Activated T-cell treated with anti-CD3 and anti-CD28 coated beads for 4 hours (primary cell): ENCODE data around the gene MYBBP1A.
"Not testable (repeated sequence)": the region's sequence is repeated elsewhere in the genome, so short reads cannot be mapped to it uniquely, and the experiment has no call there.

Source experiments
- DNase-seq: peaks from one replicate; pipeline ENCODE4 v3.0.0-alpha.2; 2020

MYBBP1A gene

DNA sequence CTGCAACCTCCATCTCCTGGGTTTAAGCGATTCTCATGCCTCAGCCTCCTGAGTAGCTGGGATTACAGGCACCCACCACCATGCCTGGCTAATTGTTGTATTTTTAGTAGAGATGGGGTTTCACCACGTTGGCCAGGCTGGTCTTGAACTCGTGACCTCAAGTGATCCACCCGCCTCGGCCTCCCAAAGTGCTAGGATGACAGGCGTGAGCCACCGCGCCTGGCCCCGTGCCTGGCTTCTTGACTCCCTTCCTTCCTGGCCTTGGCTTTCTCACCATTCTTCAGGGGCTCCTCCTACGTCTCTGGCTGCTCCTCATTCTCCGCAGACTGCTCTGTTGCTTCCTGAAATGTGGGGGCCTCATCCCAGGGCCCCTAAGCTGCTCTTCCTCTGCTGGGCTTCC, 34.9 kb upstream of the MYBBP1A start:
- DNase-seq = not testable (repeated sequence)

DNA sequence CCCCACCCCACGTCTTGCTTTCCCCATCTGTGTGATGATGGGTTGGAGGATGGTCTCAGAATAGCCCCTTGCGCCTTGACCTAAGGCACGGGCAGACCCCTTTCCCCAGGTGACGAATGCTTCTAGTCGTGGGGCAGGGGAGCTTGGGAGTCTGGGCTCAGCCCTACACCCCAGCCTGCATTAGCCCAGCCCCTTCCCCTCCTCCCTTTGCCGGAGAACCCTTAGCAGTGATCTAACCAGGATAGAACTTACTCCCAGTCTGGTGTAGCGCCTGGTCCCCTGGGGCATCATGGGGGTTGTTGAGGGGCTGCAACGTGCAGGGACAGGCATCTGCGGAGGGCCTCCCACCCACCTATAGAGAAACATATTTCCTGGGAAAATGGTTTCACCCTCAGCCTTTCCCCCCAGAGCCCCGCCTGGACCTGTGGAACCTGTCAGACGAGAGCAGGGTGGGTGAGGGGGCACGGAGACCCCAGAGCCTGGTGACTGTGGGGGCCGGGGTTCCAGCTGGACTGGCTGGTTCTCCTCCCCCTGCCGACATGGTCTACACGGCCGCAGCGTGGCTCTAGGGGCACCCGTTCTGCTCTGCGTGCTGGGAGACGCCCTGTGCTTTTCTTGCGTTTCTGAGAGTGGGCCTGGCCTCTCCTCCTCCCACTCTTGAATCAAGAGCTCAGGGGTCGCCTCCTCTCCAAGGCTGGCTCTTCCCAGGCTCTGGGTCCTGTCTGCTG, 33.9 kb upstream of the MYBBP1A start:
- no peak for DNase-seq

DNA sequence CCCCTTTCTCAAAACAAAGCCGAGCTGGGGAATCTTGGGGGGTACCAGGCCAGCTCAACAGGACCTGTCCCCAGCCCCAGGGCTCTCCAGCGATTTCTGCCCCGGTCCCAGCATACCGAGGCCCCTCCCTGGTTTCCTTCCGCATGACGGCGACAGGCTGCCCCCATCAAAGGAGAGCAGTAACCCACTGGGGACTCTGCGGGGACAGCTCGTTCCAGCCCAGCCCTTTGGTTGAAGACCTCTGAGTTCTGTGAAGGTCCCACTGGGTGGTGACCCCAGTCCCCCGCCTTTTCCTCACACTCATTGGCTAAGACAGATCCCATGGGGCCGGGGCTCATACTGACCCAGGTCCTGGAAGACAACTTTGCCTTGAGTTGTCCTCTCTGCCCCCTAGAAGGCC, 33.2 kb upstream of the MYBBP1A start:
- DNase-seq = no peak

DNA sequence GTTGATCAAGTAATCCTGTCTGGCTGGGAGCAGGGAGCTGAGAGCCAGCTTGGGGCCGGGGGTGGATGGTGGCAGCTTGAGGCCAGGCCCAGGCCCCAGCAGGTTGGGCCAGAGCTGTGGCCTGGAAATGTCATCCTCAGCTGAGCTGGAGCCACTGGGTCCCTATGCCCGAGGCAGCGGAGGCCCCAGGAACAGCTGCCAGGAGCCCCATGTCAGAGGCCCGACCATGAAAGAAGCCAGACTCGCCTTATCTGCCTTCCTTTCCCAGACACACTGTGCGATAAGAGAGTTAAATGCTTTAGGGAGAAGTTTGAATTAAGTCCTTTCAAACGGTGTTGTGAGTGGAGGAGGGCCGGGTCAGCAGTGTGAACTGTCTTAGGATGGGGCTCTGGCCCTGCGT, 32.6 kb upstream of the MYBBP1A start:
- no peak for DNase-seq

DNA sequence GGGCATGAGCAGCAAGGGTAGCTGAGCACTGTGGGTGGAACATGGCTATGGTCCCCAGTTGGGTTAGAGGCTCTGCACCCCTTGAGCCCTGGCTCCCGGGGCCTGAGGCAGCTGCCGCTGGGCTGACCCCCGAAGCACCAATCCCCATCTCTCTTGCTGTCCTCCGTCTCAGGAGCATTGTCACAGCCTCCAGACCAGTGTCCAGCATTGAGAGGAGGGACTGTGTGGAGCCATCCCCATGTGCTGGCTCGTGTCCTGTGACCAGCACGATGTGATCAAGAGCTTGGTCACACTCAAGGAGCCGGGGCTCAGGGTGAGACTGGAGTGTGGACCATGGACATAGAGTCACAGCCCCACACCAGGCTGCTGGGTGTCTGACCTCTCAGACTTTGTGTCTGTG, 32.0 kb upstream of the MYBBP1A start:
- DNase-seq = no peak

DNA sequence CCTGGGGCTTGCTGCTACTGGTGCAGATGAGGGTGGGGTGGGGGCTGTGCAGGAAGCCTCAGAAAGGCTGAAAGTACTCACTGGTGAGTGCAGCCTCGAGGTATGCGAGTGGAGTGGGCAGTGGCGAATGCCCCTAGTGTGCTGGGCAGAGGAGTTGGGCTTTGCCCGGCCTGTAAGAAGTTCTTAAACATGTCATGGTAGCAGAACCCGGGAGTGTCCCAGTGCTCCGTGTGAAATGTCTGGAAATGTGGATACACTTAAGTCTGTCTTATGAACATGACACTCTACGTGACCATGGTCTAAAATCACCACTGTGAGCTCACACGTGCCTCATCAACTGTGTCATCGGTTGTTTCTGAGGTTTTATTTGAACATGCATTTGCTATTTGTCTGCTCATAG, 30.9 kb upstream of the MYBBP1A start:
- no peak for DNase-seq

DNA sequence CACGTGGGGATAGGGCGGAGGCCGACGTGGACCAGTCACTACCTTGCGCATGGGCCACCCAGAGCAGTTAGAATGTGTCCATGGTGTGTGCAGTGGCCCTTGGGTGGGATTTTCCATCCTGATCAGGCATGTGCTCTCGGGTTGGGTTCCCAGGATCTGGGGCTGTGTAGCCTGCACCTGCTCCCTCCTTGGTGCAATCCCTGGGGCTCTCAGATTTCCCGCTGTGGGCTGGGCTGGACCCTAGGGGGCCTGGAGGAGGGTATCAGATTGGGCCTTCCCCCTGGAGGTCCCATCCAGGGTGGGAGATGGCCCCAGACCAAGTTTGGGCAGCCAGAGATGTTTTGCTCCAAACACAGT, 30.4 kb upstream of the MYBBP1A start:
- no peak for DNase-seq

DNA sequence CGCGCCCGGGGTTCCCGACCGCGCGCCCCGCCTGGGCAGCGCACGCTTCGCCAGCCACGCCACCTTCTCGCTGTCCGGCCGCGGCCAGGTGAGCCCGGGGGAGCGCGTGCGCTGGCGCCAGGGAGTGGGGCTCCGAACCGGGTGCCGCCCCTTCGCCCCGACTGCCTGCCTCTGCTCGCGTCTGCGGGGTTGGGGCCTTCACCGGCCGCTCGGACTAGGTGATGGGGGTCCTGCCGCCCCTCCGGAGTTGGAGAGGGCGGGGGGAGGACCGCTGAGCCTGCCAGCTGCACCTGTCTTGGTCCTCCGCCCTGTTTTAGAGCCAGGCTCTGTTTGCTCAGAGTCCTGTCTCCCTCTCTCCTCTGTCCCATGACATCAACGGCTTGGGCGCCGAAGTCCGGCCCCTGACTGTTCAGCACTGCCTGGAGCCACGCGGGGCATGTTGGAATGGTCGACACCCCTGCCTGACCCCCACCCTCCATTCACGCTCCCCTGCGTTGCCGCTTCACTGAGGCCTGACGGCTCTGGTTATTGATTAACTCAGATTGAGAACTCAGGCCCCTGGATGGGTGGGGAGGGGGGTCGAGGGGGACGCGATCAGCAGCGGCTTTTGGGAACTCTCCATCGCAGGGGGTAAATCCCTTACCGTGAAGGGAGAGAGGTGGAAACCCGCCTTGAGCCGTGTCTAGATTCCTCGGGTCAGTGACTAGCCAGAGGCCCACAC, 29.9 kb upstream of the MYBBP1A start:
- DNase-seq = no peak

DNA sequence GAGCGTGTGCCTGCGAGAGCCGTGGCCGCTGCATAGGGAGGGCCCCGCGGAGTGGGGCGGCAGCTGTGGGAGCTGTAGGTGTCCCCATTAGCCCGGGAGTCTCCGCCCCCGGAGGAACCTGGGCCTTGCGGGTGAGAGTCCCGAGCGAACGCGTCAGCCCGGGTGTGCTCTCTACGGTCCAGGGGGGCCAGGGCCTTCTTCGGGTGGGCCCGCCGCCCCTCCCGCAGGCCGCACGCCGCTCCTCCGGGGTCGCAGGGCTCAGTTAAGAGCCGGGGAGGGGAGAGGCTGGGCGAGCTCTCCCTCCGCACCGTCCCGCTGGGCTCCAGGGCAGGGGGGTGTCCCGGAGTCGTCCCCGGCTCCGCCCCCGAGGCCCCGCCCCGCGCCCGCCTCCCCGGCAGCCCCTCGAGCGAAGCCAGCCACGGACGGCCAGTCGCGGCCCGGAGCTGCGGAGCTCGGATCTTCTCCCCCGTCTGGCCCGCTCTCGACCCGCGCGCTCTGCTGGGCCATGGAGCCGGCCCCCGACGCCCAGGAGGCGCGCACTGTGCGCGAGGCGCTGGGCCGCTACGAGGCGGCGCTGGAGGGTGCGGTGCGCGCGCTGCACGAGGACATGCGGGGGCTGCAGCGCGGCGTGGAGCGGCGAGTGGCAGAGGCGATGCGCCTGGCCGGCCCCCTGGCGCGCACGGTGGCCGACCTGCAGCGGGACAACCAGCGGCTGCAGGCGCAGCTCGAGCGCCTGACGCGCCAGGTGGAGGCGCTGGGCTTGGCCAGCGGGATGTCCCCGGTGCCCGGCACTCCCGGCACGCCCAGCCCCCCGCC, 29.1 kb upstream of the MYBBP1A start, which contains the start of gene SMTNL2:
TSS of gene SMTNL2 (plus strand) at position 429 of the 816 bp plus-strand sequence. CDS start at position 506, 77 bp downstream.
- no peak for DNase-seq

DNA sequence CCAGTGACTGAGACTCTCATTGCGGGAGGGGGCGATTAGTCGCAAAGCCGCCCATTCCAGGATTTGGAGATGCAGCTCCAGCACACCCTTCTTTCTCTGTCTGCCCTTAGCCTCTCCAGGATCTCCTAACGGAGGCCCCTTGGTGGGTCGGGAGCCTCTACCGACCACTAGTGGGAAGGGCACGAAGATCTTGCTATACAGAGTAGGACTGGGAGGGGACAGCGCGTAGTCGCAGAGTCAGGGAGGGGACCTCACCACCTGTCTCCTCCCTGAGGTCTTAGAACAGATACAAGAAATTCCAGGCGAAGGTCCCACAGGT, 28.6 kb upstream of the MYBBP1A start:
- no peak for DNase-seq

DNA sequence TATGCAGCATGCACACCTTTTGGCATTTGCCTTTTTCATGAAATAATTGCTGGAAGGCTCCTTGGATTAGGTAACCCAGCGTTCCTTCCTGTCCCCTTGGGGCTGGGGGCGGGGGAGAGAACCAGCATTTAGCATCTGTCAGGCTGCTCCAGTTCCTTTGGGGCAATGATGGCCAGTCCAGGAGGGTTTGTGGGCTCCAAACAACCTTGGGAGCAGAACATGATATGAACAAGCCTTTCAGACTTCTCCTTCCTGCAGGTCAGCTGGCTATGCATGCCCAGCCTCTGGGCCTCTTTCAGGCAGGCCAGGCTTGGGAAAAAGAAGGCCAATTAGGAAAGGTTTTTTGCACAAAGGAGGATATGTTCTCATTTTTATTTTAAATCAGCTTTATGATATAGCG, 28.0 kb upstream of the MYBBP1A start:
- no peak for DNase-seq

DNA sequence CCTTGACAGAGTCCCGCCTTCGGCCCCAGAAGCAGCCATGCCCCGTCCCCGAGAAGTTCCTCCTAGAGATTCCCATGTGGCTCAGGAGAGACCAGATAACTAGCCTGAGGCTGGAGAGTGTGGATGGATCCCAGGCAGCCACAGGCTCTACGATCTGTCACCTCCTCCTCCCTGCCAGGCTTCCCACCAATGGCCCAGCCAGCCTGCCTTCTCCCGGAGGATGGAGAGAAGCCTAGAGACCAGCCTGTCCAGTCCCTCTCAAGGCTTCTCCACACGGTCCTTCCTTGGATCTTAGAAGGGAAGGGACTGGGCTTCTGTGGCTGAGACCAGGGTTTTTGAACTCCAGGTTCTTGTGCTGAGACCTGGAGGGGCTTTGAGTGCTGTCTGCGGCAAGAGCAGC, 27.5 kb upstream of the MYBBP1A start:
- no peak for DNase-seq

DNA sequence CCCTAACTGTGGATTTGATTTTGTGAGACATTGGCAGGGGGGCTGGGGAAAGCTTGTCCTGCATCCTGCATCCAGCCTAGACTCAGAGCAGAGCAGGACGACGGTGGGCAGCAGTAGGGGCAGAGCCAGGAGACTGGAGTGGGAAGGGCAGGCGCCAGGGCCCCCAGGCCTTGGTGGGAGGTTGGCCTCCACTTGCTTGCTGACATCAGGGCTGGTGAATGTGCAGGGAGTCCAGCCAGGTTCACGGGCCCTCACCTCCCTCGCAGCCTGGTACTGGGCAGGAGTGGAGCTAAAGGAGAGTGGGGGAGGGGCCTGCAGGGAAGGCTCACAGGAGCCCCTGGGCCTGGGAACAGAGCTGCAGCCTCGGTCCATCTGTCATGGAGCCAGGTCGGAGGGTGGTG, 26.9 kb upstream of the MYBBP1A start:
- no peak for DNase-seq

DNA sequence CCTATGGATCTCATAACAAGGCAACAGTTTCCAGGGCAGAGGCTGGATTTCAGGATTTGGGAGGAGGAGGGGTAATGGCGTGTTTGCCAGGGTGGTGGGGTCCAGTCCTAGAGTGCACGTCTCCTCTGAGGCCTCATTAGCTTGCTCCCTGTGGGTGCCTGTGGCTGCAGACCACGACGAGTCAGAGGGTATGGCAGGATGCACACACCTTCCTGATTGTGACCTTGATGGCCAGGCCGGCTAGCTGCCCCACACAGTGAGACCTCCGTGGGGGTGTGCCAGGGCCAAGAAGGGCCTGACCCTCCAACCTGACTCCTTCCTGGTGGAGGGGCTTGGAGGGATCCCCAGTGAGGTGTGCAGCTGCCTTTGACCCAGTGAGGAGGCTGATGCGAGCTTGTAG, 25.1 kb upstream of the MYBBP1A start:
- no peak for DNase-seq

DNA sequence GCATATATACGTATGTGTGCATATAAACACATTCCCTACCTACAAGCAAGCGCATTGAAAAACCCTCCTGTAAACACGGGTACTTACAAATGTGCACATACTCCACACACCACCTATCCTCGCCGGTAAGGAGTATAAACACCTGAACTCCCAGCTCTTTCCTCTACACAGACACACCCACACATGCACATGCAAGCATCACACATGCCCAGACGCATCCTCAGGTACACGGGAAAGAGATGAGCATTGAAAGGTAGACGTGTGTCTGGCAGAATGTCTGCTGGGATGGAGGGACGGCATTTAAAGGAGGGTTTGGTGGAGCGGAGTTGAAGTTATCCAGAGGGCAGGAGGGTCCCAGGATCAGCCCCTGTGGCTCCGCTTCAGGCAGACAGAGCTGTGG, 24.5 kb upstream of the MYBBP1A start:
- no peak for DNase-seq

DNA sequence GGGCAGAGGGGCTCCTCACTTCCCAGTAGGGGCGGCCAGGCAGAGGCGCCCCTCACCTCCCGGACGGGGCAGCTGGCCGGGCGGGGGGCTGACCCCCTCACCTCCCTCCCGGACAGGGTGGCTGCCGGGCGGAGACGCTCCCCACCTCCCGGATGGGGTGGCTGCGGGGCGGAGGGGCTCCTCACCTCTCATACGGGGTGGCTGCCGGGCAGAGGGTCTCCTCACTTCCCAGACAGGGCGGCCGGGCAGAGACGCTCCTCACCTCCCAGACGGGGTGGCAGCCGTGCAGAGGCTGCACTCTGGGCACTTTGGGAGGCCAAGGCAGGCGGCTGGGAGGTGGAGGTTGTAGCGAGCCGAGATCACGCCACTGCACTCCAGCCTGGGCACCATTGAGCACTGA, 23.2 kb upstream of the MYBBP1A start:
- not testable (repeated sequence) for DNase-seq

DNA sequence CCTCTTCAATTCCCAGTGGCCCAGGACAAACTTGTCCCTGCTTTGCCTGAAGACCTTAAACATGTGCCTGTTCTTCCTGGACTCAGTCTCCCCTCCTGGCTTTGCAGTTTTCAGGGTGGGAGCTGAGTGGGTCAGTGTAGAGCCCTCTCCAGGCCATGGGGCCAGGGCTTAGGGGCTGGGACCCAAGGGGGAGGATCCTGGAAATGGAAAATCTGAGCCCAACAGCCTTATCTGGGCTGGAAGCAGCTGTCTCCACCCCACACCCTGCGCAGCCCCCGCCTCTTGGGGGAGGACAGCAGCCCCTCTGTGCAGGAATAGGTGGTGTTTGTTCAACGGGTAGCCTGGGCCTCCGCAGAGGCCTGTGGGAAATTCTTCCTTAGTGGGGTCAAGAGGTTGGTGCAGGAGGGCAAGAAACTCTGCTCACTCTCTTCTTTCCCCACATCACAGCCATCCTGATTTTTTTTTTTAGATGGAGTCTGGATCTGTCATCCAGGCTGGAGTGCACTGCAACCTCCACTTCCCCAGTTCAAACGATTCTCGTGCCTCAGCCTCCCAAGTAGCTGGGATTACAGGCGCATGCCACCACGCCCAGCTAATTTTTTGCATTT, 22.3 kb upstream of the MYBBP1A start:
- DNase-seq = no peak

DNA sequence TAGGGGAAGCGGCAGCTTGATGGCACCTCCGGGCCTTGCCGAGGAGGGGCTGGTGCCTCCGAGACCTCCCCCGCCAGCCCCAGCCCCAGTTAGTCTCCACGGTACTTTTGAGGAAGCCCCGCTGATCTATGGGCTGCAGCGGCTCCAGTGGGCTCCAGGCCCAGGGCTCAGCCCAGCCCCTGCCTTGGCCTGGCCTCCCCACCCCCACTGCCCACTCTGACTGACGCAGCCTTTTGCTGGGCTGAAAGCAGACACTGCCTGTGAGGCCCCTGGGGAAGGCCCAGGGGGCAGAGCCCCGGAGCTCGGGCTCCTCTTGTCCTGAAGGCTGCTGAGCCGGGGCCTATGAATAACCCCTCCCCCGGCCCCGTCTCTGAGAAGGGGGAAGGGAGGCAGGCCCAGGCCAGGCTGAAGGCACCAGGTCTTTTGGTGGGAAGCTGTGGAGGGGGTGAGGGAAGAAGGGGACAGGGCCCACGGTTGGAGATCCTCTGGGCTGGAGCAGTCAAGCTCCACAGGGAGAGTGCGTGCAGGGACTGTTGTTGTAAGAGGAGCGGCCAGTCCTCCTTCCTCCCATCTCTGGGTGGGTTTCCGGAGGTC, 21.6 kb upstream of the MYBBP1A start:
- DNase-seq = no peak

DNA sequence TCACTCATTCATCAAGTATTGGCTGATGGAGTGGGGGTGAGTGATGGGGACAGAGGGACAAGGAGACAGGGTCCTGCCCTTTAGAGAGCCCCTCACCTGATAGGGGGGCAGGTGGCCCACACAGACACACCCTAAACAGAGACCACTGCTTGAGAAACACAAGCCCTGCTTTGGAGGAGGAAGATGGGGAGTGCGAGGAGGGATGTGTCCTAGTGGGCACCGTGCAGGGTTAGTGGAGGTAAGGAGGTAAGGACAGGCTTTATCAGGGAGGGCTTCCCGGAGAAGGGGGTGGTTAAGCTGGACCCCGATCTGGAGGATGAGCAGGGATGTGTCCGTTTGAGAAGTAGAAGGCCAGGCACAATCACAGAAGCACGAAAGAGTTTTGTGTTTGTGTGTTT, 21.0 kb upstream of the MYBBP1A start:
- DNase-seq = no peak

DNA sequence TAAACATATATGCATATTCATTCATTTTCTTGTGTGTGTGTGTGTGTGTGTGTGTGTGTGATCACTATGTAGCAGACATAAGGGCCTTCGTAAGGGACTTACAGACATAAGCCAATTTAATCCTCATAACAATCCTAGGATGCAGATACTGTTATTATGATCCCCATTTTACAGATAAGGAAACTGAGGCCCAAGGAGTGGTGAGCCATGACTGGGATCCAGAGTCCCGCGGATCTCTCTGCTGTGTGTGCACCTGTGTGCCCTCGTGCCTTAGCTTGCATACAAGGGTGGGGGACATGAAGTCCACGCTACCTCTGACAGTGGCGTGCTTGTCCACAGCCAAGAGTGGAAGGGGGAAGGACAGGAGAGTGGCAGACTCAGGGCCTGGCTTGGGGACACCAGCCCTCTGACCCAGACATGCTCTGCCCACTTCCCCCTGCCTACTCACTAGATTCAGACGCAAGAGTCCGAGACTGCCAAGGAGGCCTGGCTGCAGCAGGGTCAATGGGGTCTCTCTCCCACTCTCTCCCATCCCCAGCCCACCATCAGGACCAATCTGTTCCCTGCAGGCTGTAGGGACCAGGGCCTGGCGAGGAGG, 19.4 kb upstream of the MYBBP1A start:
- DNase-seq = no peak

DNA sequence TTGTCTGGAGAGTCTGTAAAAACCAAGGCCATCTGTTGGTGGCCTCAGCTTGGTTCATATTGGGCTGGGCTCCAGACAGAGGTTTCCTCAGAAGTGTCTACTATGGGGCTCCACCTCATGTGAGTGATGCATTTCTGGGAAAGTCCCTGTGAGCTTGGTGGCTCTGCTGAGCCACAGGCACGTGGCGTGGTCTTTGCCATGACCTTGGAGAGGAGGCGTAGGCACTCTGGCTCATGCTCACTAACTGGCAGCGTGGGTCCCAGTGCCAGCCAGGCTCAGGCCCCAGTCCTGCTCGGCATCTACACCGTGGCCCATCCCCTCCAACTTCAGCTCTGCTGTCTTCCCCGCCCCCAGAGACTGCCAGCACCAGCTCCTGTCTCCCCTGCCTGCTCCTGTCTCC, 18.5 kb upstream of the MYBBP1A start:
- peak; percentile 36 for DNase-seq

DNA sequence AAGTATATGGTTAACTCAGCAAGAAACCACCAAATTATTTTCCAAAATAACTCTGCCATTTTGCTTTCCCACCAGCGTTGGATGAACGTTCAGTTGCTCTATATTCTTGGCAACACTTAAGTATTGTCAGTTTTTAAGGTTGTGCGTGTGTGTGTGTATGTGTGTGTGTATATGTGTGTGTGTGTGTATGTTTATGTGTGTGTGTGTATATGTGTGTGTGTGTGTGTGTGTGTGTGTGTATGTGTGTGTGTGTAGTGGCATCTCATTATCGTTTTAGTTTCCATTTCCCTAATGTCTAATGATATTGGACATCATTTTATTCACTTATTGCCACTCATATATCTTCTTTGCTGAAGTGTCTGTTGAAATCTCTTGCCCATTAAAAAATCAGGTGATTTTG, 17.9 kb upstream of the MYBBP1A start:
- DNase-seq = no peak

DNA sequence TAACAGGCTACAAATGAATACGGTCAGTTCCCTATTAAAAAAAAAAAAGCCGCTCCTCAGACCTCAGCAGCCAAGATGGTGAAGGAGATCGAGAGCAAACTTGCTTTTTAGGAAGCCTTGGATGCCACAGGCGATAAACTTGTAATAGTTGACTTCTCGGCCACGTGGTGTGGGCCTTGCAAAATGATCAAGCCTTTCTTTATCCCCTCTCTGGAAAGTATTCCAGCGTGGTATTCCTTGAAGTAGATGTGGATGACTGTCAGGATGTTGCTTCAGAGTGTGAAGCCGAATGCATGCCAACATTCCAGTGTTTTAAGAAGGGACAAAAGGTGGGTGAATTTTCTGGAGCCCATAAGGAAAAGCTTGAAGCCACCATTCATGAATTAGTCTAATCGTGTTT, 16.9 kb upstream of the MYBBP1A start:
- DNase-seq = no peak
